ENCODE measurements around the gene TRIM7. TPM values are rescaled to one million over a fixed set of nuclear protein-coding genes. Genes with fewer than 3 reads are reported as not detected.

The TRIM7 gene
- total RNA-seq = 1 to 10 TPM in 3 of 4 donors, under 1 TPM in 1; 0.55 to 2.1 (median 1.1) TPM
- 1 to 10 TPM in 2 of 3 donors, under 1 TPM in 1; 0.60 to 5.3 (median 3.2) TPM for polyA plus RNA-seq

GRCh38 chr5:181204826-181205760, at the start of gene TRIM7:
Gene TRIM7 (minus strand): TSS chr5:181205196. CDS start chr5:181205110, 86 bp downstream.
- peaks cover 0 to 38% (median 36%) of the 10 kb centered on the region in 4 donors for H3K4me1 ChIP-seq
- no peaks in the 10 kb centered on the region for H3K9me3 ChIP-seq
- H3K36me3 ChIP-seq = no peaks in the 10 kb centered on the region
- peaks cover 0 to 12% (median 11%) of the 10 kb centered on the region in 3 donors for H3K27me3 ChIP-seq
- peak within 1 kb of the TSS; percentile 42 to 71 (median 62) for H3K4me3 ChIP-seq
- 1% methylated on average over 94 of the region's 94 CpGs for WGBS, 2 donors
- TF ChIP-seq POLR2A (IDR thresholded peaks at IDR 0.05) (no peak), POLR2AphosphoS5 (IDR thresholded peaks at IDR 0.05) (no peak), EP300 (IDR thresholded peaks at IDR 0.05) (no peak), CTCF (IDR thresholded peaks at IDR 0.05) (no peak)
- H3K27ac ChIP-seq = peak within 1 kb of the TSS; percentile 71 to 85 (median 83)
- intact Hi-C loops (cut with DNase I) = loop anchor here (1.0 kb wide), 1 partner anchor 56 kb away; the partner anchor contains the start of gene TRIM52
- peak; percentile 76 for DNase-seq

- peaks cover 0 to 15% (median 5%) of the 10 kb centered on the region in 4 donors for H3K36me3 ChIP-seq
These were observed 43.3 kb upstream of the TRIM7 start for GRCh38 chr5:181248277-181248676.

GRCh38 chr5:181246276-181247049, 41.5 kb upstream of the TRIM7 start:
- Histone ChIP-seq H3K36me3 (peaks cover 6 to 8% (median 7%) of the 10 kb centered on the region in 4 donors), H3K9me3 (no peaks in the 10 kb centered on the region), H3K27me3 (no peaks in the 10 kb centered on the region), H3K4me1 (peaks cover 0 to 81% (median 69%) of the 10 kb centered on the region in 4 donors), H3K27ac (peak overlapping the region; percentile 95 to 99 (median 96)), H3K4me3 (peak overlapping the region; percentile 69 to 92 (median 78))
- 0% methylated on average over 55 of the region's 55 CpGs for WGBS, 2 donors
- TF ChIP-seq CTCF (IDR thresholded peaks at IDR 0.05) (peak in 1 of 4 experiments; percentile 4), EP300 (IDR thresholded peaks at IDR 0.05) (no peak), POLR2A (IDR thresholded peaks at IDR 0.05) (peak; percentile 81 to 87), POLR2AphosphoS5 (IDR thresholded peaks at IDR 0.05) (peak; percentile 88 to 94 (median 92))
- peak; percentile 96 for DNase-seq
- intact Hi-C loops (cut with DNase I) = loop anchor here (2.0 to 5.0 kb wide), 2 partner anchors 14 to 434 kb away; partner anchors contain the start of gene TRIM52

More at GRCh38 chr5:181248277-181248676, 43.3 kb upstream of the TRIM7 start:
- peak overlapping the region; percentile 95 to 99 (median 96) for H3K27ac ChIP-seq
- no peaks in the 10 kb centered on the region for H3K27me3 ChIP-seq
- intact Hi-C loops (cut with DNase I) = loop anchor here (5.0 kb wide), 1 partner anchor 436 kb away; no protein-coding TSS in a partner anchor
- no peak for TF ChIP-seq EP300 (IDR thresholded peaks at IDR 0.05)
- TF ChIP-seq POLR2AphosphoS5 (IDR thresholded peaks at IDR 0.05) = no peak
- no peak for TF ChIP-seq CTCF (IDR thresholded peaks at IDR 0.05)
- TF ChIP-seq POLR2A (IDR thresholded peaks at IDR 0.05) = no peak
- H3K9me3 ChIP-seq = no peaks in the 10 kb centered on the region
- peaks cover 0 to 80% (median 65%) of the 10 kb centered on the region in 4 donors for H3K4me1 ChIP-seq
- 75 to 87% methylated on average over 4 of the region's 4 CpGs for WGBS, 2 donors
- DNase-seq = no peak
- H3K4me3 ChIP-seq = peak overlapping the region in 3 of 4 donors; percentile 69 to 92 (median 74)

All from sigmoid colon (tissue), 7 donors.